ENCODE measurements around the gene PAX2.

- no peak for TF ChIP-seq CTCF (IDR thresholded peaks at IDR 0.05)
- no peak for TF ChIP-seq EZH2 (IDR thresholded peaks at IDR 0.05)
- no peak for TF ChIP-seq EZH2phosphoT487 (IDR thresholded peaks at IDR 0.05)
Measured at GRCh38 chr10:100836891-100837290, 91.5 kb downstream of the PAX2 start.
